EL (cell line): Measurements from ENCODE around the gene RUSF1.

Experiments
- DNase-seq: peaks from one replicate; pipeline ENCODE4 v3.0.0-alpha.2; 2016

RUSF1 gene

DNA sequence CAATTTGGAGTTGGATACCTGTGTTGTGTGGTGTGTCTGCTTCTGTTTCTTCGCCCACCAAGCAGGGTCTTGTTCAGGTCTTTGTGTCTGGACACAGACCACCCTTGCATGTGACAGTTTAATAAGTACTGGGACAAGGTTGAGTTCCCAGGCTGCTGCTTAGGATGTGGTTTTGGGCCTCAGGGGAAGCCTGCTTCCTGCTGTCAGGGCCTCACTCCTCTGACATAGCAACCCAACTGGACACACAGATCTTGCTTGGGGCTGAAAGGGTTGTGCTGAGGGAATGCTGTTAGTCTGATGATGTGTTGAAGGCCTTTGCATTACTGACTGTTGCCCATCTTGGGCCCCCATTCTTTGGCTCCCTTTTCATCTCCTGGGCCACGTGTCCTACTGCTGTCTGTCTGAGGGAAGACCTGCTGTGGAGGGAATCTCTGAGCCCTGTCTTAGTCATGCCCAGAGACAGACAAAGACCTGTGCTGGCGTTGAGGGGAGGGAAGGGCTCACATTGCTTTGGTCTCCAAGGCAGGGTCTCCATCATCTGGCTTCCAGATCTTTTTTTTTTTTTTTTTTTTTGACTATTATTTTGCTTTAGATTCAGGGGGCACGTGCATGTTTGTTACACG lies 40.9 kb downstream of the RUSF1 start:
- DNase-seq = no peak

DNA sequence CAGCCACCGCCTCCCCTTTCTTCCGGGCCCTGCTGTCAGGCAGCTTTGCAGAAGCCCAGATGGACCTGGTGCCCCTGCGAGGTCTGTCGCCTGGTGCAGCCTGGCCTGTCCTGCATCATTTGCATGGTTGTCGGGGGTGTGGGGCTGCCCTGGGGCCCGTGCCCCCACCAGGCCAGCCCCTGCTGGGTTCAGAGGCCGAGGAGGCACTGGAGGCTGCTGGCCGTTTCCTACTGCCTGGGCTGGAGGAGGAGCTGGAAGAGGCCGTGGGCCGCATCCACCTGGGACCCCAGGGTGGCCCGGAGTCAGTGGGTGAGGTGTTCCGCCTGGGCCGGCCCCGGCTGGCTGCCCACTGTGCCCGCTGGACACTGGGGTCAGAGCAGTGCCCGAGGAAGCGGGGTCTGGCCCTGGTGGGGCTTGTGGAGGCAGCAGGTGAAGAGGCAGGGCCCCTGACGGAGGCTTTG lies 41.8 kb downstream of the RUSF1 start:
- DNase-seq = no peak

DNA sequence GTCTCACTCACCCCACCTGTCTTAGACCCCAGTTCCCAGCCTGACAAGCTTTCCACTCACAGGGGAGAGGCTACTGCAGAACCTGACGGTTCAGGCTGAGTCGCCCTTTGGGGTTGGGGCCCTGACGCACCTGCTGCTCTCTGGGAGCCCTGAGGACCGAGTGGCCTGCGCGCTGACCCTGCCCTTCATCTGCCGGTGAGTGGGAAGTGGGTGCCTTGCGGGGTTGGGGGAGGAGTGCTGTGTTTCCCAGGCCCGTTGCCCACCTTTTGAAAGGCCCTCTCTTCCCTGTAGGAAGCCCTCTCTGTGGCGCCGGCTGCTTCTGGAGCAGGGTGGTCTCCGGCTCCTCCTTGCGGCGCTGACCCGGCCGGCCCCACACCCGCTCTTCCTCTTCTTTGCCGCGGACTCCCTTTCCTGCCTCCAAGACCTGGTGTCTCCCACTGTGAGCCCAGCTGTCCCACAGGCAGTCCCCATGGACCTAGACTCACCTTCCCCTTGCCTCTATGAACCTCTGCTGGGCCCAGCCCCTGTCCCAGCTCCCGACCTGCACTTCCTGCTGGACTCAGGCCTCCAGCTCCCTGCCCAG lies 42.3 kb downstream of the RUSF1 start:
- no peak for DNase-seq

DNA sequence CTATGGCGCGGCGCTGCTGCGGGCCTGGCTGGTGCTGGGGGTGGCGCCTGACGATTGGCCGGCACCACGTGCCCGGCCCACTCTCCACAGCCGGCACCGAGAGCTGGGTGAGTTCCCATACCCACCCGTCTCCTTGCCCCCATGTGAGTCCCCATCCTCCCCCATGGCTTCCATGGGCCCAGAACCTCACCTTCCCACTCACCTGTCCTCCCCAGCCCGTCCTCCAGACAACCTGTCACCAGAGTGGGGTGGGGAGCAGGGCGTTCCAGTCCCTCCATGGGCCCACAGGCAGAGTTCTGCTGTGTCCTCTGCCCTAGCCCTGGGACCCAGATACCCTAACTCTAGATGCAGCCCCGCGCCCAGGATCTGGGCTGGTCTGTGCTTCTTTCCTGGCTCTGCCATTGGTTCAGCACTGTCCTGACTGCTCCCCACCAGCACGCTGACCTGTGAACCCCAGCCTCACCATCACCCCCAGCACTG lies 43.4 kb downstream of the RUSF1 start:
- DNase-seq = no peak

DNA sequence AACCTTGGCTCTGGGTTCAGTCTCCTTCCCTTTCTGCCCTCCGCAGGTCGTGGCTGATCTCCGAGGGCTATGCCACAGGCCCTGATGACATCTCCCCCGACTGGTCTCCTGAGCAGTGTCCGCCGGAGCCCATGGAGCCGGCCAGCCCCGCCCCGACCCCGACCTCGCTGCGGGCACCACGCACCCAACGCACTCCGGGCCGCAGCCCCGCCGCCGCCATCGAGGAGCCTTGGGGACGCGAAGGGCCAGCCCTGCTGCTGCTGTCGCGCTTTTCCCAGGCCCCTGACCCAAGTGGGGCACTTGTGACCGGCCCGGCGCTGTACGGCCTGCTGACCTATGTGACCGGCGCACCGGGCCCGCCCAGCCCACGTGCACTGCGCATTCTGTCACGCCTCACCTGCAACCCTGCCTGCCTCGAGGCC lies 43.8 kb downstream of the RUSF1 start:
- DNase-seq = no peak

DNA sequence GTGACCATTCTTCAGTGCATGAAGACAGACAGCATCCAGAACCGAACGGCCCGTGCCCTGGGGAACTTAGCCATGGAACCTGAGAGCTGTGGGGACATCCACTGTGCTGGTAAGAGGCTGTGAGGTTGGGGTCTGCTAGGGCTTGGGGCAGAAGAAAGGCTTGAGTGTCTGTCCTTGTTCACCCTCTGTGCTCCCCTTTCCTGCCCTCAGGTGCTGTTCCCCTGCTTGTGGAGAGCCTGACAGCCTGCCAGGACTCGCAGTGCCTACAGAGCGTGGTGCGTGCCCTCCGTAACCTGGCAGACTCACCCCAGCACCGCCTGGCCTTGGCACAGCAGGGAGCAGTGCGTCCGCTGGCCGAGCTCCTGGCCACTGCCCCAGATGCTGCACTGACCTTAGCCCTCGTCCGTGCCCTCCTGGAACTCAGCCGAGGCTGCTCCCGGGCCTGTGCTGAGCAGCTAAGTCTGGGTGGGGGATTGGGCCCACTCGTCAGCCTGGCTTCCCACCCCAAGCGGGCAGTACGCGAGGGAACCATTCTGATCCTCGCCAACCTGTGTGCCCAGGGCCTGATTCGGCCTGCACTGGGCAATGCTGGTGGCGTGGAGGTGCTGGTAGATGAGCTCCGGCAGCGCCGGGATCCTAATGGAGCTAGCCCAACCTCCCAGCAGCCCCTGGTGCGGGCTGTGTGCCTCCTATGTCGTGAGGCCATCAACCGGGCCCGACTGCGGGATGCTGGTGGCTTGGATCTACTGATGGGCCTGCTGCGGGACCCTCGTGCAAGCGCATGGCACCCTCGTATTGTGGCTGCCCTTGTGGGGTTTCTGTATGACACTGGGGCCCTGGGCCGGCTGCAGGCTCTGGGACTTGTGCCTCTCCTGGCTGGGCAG lies 46.0 kb downstream of the RUSF1 start:
- no peak for DNase-seq

DNA sequence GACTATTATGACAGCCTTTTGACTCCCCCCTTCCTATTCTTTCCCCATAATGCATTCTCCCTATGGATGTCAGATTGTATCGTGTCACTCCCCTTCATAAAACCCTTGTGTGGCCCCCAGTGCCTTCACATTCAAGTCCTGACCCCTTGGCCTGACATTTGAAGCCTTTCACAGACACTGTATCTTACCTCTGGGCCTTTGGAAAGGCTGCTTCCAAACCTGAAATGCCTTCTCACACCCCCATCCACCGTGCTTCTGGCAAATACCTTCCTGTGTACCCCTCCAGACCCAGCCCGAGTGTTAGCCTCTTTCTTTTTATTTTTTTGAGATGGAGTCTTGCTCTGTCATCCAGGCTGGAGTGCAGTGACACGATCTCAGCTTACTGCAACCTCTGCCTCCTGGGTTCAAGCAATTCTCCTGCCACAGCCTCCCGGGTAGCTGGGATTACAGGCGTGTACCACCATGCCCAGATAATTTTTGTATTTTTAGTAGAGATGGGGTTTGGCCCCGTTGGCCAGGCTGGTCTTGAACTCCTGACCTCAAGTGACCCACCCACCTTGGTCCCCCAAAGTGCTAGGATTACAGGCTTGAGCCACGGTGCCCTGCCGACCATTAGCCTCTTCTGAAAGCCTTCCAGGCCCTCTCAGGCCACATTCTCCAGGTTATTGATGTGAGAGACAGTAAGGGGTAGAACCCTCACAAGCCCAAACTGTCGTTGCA lies 46.8 kb downstream of the RUSF1 start:
- DNase-seq = no peak

DNA sequence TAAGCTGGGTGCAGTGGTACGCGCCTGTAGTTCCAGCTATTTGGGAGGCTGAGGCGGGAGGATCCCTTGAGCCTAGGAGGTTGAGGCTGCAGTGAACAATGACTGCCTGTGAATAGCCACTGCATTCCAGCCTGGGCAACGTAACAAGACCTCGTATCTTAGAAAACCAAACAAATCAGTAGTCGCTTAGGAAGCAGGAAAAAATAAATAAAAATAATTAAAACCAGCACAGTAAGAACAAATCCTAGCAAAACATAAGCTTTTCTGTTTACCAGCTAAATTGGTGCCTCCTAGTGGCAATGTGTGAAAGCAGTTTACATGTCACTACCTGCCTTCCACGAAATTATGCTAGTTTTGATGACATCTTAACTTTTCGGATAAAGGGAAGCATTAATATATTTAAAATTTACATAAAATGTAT lies 47.6 kb downstream of the RUSF1 start:
- DNase-seq = peak; percentile 45

DNA sequence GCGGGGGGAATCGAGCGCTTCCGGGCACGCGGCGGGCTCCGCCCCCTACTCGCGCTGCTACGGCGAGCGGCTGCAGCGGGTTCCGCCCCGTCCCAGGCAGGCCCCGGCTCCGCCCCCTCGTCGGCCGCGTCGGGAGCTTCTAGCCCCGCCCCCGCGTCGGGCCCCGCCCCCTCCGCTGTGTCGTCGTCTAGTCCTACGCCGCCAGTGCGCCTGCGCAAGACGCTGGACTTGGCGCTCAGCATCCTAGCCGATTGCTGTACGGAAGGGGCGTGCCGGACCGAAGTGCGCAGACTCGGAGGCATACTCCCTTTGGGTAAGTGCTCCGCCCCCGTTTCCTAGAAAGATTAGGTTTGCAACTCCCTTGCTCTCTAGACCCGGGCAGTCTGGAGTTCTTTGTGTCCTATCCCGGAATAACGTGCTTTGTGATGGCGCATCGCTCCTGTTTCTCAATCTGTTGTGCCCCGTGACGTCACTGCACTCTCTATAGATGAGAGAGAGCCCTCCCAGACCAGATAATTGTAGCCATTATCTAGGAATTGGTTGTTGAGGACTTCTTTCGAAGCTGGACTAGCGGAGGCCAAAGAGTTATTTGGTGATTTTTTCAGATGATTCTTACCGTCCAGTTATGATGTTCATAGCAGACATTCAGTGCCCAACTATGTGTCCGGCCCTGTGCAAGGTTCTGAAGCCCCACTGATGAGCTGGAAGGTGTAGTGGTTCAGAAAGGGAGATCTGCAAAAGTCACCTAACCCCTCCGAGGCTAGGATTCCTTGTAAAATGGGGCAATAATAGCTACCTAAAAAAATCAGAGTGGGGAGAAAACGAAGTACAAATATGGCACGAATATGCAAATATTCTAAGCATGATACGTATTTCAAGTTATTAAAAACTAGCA lies 48.3 kb downstream of the RUSF1 start:
- DNase-seq = peak; percentile 99

DNA sequence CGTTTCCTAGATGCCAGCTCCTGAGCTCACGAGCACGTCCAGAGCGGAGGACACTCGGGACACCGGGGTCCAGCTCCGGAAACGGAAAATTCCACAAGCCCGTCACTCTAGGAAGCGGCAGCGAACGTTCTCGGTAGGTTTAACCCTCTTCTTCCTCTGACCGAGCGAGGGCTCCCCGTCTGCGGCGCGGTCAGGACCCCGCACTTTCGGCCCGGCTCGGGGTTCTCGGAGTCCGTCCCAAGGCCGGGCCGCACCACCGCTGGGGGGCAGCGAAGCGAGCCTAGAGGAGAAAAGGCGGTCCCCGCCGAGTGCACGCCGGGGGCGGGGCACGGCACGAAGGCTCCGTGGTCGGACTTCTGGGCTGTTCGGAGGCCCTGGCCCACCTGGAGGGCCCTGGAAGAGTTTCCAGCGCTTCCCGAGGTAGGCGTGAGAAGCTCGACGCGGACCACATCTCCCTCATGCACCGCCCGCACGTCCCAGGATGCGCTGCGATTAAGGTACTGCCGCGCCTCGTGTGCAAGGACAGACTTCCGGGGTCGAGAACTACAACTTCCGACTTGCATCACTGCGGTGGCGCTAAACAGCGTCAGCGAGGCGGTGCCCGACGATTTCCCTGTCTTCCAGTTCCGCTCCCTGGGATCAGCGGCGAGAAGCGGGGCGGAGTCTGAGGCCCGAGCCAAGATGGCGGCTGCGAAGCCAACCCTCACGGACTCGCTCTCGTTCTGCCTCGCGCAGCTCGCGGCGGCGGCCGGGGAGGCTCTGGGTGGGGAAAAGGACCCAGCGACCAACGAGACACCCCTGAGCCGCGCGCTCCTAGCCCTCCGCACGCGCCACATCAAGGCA lies 49.1 kb downstream of the RUSF1 start, which contains the start of gene ARMC5:
Gene ARMC5, plus strand, starts transcription at position 658 of the 843 bp plus-strand sequence. Its CDS starts 24 bp downstream, at position 682.
- peak; percentile 98 for DNase-seq

DNA sequence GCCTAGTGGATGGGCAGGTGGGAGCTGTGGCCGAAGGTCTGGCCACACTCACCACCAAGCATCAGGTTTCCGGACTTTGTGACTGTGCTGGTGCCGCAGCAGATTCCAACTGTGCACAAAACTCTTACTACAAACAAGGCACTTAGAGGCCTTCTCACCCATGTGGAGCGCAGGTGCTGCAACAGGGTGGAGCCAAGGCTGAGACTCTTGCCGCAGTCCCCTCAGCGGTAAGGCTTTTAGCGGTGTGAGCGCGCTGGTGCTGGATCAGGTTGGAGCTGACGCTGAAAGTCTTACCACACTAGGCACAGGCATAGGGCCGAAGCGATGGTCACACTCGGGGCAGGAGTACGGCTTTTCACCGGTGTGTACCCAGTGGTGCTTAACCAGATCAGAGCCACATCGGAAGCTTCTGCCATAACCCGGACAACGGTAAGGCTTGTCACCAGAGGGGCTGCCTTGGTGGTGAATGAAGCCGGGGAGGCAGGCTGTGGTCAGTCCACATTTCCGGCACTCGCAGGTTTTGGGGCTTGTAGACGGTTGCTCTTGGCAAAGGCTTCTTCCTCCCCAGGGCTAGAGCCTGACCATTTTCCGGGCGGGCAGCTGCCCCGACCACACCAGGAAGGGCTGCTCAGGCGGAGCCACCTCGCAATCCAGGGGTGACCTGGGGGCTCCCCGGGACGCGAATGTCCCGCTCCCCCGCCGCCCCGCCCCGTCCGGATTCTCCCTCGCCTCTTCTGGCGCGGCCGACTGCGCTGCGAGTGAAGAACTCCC lies 49.9 kb downstream of the RUSF1 start:
- DNase-seq = peak; percentile 61

DNA sequence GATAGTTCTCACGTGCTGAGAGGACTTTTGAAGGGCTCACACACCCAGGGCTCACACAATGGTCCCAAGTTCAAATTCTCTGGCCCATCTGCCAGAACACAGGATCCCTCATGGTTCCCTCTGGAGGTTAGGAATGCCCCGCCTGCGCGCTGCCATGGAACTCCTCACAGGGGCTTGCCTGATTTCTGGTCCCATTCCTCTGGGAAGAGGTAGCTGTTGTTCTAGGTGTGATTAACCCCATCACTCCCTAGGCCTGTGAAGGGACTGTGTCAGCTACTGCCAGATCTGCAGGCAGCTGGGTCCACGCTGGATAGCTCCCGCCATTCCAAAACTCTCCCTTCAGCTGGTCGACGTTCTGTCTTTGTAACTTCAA lies 51.2 kb downstream of the RUSF1 start:
- no peak for DNase-seq

DNA sequence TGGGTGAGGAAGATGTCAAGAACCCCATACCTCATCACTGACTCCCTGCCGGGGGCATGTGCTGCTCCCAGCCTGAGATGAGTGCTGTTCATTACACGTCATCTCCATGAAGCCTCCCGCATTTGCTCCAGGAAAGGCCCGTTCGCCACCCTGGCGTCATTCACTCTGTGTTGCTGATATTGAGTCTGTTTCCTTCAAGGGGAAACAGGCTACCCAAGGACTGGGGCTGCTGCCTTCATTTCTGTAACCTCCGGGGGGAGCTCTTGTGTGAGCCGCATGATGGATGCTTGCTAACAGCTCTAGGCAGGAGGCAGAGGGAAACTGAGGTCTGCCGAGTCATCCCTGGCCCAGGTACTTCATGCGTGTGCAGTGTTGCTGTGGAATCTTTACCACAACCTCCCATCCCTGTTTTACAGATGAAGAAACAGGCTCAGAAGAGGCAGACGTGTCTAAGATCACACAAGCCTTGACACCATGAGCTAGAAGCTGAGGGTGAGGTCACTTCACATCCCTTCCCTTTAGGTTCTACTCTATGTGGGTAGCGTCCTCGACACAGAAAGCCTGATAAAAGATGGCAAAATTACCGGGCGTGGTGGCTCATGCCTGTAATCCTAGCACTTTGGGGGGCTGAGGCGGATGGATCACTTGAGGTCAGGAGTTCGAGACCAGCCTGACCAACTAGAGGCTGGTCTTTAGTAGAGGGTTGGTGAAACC lies 52.4 kb downstream of the RUSF1 start:
- DNase-seq = no peak

DNA sequence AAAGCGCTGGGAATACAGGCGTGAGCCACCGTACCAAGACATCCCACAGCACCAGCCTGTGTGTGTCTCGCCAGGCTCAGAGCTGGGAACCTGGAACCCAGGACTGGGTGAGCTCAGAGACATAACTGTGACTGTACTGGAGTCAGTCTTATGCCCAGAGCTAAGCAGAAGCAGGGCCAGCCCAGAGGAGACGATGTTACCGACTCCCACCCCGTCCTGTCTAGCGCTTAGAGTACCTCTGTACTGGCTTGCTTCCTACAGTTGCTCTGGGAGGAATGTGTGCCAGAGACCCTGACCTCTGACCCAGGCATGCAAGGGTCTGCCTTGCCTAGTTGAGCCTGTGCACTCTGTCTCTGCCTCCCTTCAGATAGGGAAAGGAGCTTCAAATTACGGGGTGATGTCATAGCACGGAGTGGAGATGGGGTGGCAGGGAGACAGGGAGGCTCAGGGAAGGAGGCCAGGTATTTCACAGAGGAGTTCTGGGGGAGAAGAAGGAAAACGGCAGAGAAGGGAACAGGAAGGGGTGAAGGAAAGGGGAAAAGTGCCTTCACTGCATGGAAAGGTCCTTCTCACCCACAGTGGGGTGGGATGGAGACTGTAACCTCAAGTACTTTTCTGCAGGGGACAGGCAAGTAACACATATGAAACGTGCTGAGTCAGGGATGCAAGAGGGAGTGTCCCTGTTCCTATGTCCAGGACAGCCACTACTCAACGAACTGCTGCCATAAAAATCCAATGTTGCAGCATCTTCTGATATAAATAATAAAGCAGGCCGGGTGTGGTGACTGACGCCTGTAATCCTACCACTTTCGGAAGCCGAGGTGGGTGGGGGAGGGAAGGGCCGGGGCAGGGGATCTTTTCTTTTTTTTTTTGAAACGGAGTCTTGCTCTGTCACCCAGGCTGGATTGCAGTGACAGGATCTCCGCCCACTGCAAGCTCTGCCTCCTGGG lies 54.7 kb downstream of the RUSF1 start:
- peak; percentile 59 for DNase-seq

DNA sequence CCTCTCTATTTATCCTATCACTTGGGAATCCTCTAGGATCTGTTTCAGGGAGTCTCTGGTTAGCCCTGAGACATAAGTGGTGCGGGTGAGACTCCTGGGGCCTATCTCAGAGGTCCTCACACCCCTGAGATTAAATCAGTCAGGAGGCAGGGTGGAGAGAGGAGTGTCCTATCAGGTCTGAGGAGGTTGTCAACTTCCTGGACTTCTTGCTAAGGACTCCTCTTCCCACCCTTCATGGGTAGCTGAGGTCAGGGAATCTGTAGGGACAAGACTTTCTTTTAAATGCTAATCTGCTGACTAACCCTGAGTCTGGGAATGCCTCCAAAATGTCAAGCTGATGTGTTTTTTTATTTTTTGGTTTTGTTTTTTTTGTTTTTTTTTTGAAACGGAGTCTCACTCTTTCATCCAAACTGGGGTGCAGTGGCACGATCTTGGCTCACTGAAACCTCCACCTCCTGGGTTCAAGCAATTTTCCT lies 55.5 kb downstream of the RUSF1 start:
- DNase-seq = peak; percentile 94

DNA sequence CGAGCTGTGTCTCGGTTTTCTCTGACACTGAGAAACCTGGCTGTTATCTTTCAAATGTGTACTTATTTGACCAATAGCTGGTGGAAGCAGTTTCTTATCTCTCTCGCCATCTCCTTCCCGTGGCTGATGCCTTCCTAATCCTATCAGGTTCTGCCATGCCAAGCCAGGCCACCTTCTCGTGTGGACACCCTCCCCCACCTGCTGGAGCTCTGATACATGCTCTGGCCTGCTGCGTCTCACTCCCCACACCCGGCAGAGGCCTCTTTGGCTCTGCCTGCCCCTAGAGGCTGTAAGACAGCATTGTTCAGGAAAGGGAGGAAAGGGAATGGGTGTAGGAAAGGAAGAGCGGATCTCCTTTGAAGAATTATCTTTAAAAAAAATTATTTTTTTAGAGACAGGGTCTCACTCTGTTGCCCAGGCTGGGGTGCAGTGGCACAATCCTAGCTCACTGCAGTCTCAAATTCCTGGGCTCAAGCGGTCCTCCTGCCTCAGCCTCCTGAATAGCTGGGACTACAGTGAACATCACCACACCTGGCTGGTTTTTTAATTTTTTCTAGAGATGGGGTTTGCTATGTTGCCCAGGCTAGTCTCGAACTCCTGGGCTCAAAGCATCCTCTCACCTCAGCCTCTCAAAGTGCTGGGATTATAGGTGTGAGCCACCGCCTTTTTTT lies 56.4 kb downstream of the RUSF1 start:
- peak; percentile 74 for DNase-seq

DNA sequence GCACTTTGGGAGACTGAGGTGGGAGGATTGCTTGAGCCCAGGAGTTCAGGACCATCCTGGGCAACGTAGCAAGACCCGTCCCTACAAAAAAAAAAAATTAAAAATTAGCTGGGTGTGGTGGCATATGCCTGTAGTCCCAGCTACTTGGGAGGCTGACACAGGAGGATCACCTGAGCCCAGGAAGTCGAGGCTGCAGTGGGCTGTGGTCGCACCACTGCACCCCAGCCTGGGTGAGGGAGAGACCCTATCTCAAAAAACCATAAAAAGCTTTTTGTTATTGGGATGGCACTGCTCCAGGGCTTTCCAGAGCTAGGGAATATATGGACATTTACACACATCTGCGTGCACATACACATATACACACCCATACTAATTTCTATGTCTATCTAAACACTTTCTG lies 57.0 kb downstream of the RUSF1 start:
- DNase-seq = no peak
